Measurements from ENCODE around the gene PIEZO1.

- TF ChIP-seq ZFX (IDR thresholded peaks at IDR 0.05) (no peak), CTCF (conservative IDR thresholded peaks at IDR 0.05) (no peak)
Observed at GRCh38 chr16:88758227-88758943, 26.6 kb downstream of the PIEZO1 start.

All from C4-2B (cell line).